HepG2 (cell line): Measurements from ENCODE around the gene UBP1. TPM values are rescaled to one million over a fixed set of nuclear protein-coding genes. Genes with fewer than 3 reads are reported as not detected.
A peak's percentile ranks its signal among the peaks of the same experiment; 100 is the strongest.

Experiments
- BRCA1 ChIP-seq: sonication (generic); formaldehyde crosslinking; IDR thresholded peaks from 2 replicates; pipeline ENCODE4 v1.4.0; 2020; ENCODE audit warnings: missing genetic modification reagents
- DNMT1 ChIP-seq: sonication (generic); formaldehyde crosslinking; IDR thresholded peaks from 2 replicates; pipeline ENCODE4 v1.5.1; 2020; ENCODE audit warnings: mild to moderate bottlenecking, missing genetic modification reagents
- FOXA1 ChIP-seq, 2 experiments: fragments of 450-650 bp in 1 of 2; sonication (generic) in 1 of 2; formaldehyde crosslinking in 1 of 2; IDR thresholded peaks; 2 replicates each; pipeline versions ENCODE4 v1.4.0 to v1.6.1; 2016 to 2020; ENCODE audit warnings: missing genetic modification reagents in 1 of 2
- GLI4 ChIP-seq: sonication (generic); formaldehyde crosslinking; IDR thresholded peaks from 2 replicates; pipeline ENCODE4 v1.5.1; 2020; ENCODE audit warnings: missing genetic modification reagents, mild to moderate bottlenecking, moderate library complexity, borderline replicate concordance
- HDAC6 ChIP-seq: fragments of 200-600 bp; sonication (generic); IDR thresholded peaks from 2 replicates; pipeline ENCODE4 v1.7.0; 2017; ENCODE audit warnings: mild to moderate bottlenecking, antibody characterized with exemption, low read length, low read depth
- IRX3 ChIP-seq: sonication (generic); formaldehyde crosslinking; IDR thresholded peaks from 2 replicates; pipeline ENCODE4 v1.8.1; 2023; ENCODE audit warnings: mild to moderate bottlenecking, low read depth, missing genetic modification reagents, borderline replicate concordance
- ISL2 ChIP-seq: sonication (generic); formaldehyde crosslinking; IDR thresholded peaks from 2 replicates; pipeline ENCODE4 v1.5.0; 2020; ENCODE audit warnings: missing genetic modification reagents
- KLF12 ChIP-seq: sonication (generic); formaldehyde crosslinking; IDR thresholded peaks from 2 replicates; pipeline ENCODE4 v1.4.0; 2020; ENCODE audit warnings: missing genetic modification reagents, borderline replicate concordance
- KMT2B ChIP-seq: IDR thresholded peaks from 2 replicates; pipeline ENCODE4 v1.6.1; 2016; ENCODE audit warnings: missing genetic modification reagents, missing compliant biosample characterization
- NBN ChIP-seq: fragments of 450-650 bp; conservative IDR thresholded peaks from 2 replicates; pipeline ENCODE4 v1.6.1; 2017
- NFYC ChIP-seq: IDR thresholded peaks from 2 replicates; pipeline ENCODE4 v1.6.1; 2016; ENCODE audit warnings: missing genetic modification reagents, missing compliant biosample characterization
- SNAI1 ChIP-seq: sonication (generic); formaldehyde crosslinking; IDR thresholded peaks from 2 replicates; pipeline ENCODE4 v1.5.0; 2020; ENCODE audit warnings: mild to moderate bottlenecking, missing genetic modification reagents, borderline replicate concordance
- ZBTB8A ChIP-seq: sonication (generic); formaldehyde crosslinking; IDR thresholded peaks from 2 replicates; pipeline ENCODE4 v1.4.0; 2020; ENCODE audit warnings: mild to moderate bottlenecking, low read depth, missing genetic modification reagents, borderline replicate concordance
- ZNF292 ChIP-seq: sonication (generic); formaldehyde crosslinking; IDR thresholded peaks from 2 replicates; pipeline ENCODE4 v1.8.1; 2022; ENCODE audit warnings: mild to moderate bottlenecking, low read depth, missing genetic modification reagents, borderline replicate concordance
- ZNF296 ChIP-seq: sonication (generic); formaldehyde crosslinking; conservative IDR thresholded peaks from 2 replicates; pipeline ENCODE4 v1.5.0; 2020; ENCODE audit warnings: mild to moderate bottlenecking, missing genetic modification reagents
- ZNF350 ChIP-seq: sonication (generic); formaldehyde crosslinking; IDR thresholded peaks from 2 replicates; pipeline ENCODE4 v1.4.0; 2020; ENCODE audit warnings: mild to moderate bottlenecking, low read depth, missing genetic modification reagents, borderline replicate concordance
- ZNF607 ChIP-seq: sonication (generic); formaldehyde crosslinking; IDR thresholded peaks from 2 replicates; pipeline ENCODE4 v1.5.1; 2020; ENCODE audit warnings: missing genetic modification reagents, mild to moderate bottlenecking, borderline replicate concordance
- ZNF775 ChIP-seq: sonication (generic); formaldehyde crosslinking; IDR thresholded peaks from 2 replicates; pipeline ENCODE4 v1.4.0; 2020; ENCODE audit warnings: missing genetic modification reagents, mild to moderate bottlenecking, moderate library complexity, borderline replicate concordance
- ZSCAN31 ChIP-seq: sonication (generic); formaldehyde crosslinking; IDR thresholded peaks from 2 replicates; pipeline ENCODE4 v1.5.0; 2020; ENCODE audit warnings: low read depth, mild to moderate bottlenecking, missing genetic modification reagents
- ZSCAN9 ChIP-seq: IDR thresholded peaks from 2 replicates; pipeline ENCODE4 v1.6.1; 2016; ENCODE audit warnings: borderline replicate concordance
- polyA plus RNA-seq, 8 experiments: library from polyadenylated mRNA; depleted of rRNA in 3 of 8; stranded (reverse) in 7 of 8; unstranded in 1 of 8; fragments of >200 nt; fragmentation: Illumina TruSeq in 4 of 8; extraction: Trizol in 4 of 8; gene quantifications; 2 replicates each; pipeline versions ENCODE4 v1.2.1 to v1.2.3, GENCODE V29; 2011 to 2016; ENCODE audit warnings: low read depth in 4 of 8, missing spikeins in 1 of 8, mixed read lengths in 1 of 8; ENCODE audit not compliant: insufficient read depth in 1 of 8
- total RNA-seq, 5 experiments: library from RNA; depleted of rRNA; stranded (reverse); fragments of >200 nt; fragmentation: Illumina TruSeq; extraction: Trizol; gene quantifications; 2 replicates each; pipeline ENCODE4 v1.2.3, GENCODE V29; 2016; ENCODE audit warnings: low read depth in 1 of 5
- TF ChIP-seq, protein P1 (sequence below): sonication (generic); formaldehyde crosslinking; IDR thresholded peaks from 2 replicates; pipeline ENCODE4 v1.4.0; 2020; ENCODE audit warnings: missing genetic modification reagents, borderline replicate concordance
- TF ChIP-seq, protein P2 (sequence below): IDR thresholded peaks from 2 replicates; pipeline ENCODE4 v1.6.1; 2012; ENCODE audit warnings: inconsistent platforms
- TF ChIP-seq, protein P3 (sequence below): sonication (generic); formaldehyde crosslinking; IDR thresholded peaks from 2 replicates; pipeline ENCODE4 v1.8.0; 2022; ENCODE audit warnings: missing genetic modification reagents, mild to moderate bottlenecking, borderline replicate concordance
- TF ChIP-seq, protein P4 (sequence below): sonication (generic); formaldehyde crosslinking; IDR thresholded peaks from 2 replicates; pipeline ENCODE4 v1.5.0; 2020; ENCODE audit warnings: mild to moderate bottlenecking, low read depth, missing genetic modification reagents, borderline replicate concordance
- TF ChIP-seq, protein P5 (sequence below): sonication (generic); formaldehyde crosslinking; IDR thresholded peaks from 2 replicates; pipeline ENCODE4 v1.8.1; 2023; ENCODE audit warnings: mild to moderate bottlenecking, missing genetic modification reagents, borderline replicate concordance

Gene UBP1
- total and polyA plus RNA-seq, 2 of the 13 experiments (the other 11 are each of a cell fraction or from before 2014, with no cell fraction given) = 48.3 to 79.9 TPM

DNA sequence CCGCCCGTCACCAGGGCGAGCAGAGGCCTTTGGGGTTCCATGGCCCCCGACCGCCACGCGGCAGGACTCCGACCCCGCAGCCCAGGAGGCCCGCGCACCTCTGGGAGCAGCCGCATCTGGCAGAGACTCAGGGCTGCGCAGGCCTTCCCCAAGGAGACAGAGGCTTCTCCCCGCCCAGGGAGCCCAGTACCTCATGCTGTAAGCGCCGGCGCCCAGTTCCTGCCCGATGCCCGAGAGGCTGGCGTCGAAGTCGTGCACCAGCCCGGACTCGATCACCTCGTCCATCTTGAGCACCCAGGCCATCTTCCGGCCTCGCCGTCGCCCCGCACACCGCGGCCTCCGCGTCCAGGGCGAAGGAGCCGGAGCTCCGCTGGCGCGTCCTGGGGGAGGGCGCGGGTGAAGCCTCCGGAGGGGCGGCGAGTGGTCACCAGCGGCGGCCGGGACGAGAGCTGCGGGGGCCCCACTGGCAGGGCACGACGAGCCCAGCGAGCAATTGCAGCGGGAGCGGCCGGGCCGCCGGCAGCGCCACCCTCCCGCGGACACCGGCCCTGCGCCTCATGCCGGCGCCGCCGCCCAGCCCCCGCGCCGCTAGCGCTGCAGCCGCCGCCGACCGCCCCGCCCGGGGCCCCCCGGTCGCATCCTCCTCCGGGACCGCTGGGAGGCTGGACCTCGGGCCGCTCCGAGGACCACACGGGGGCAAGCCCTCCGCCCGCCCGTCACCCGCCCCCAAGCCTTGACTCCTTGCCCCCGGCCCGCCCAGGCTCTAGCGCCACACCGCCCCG, 468 bp downstream of the UBP1 start (continued):
- TF ChIP-seq SNAI1 (CRISPR knock-in tag) = no peak
- no peak for TF ChIP-seq BRCA1
- TF ChIP-seq ZNF775 (CRISPR knock-in tag) = no peak
- TF ChIP-seq, protein P1, sequence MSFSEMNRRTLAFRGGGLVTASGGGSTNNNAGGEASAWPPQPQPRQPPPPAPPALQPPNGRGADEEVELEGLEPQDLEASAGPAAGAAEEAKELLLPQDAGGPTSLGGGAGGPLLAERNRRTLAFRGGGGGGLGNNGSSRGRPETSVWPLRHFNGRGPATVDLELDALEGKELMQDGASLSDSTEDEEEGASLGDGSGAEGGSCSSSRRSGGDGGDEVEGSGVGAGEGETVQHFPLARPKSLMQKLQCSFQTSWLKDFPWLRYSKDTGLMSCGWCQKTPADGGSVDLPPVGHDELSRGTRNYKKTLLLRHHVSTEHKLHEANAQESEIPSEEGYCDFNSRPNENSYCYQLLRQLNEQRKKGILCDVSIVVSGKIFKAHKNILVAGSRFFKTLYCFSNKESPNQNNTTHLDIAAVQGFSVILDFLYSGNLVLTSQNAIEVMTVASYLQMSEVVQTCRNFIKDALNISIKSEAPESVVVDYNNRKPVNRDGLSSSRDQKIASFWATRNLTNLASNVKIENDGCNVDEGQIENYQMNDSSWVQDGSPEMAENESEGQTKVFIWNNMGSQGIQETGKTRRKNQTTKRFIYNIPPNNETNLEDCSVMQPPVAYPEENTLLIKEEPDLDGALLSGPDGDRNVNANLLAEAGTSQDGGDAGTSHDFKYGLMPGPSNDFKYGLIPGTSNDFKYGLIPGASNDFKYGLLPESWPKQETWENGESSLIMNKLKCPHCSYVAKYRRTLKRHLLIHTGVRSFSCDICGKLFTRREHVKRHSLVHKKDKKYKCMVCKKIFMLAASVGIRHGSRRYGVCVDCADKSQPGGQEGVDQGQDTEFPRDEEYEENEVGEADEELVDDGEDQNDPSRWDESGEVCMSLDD (CRISPR knock-in tag) = no peak; the same call in 1 of the 2 replicates
- TF ChIP-seq, protein P2, sequence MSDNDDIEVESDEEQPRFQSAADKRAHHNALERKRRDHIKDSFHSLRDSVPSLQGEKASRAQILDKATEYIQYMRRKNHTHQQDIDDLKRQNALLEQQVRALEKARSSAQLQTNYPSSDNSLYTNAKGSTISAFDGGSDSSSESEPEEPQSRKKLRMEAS = peak; percentile 39; the same call in 1 of the 2 replicates
- no peak for TF ChIP-seq ZBTB8A
- TF ChIP-seq NFYC (CRISPR knock-in tag) = 0 out of 2 replicates have a peak, but pooled peaks have one; percentile 29
- TF ChIP-seq HDAC6 = no peak
- no peak for TF ChIP-seq ZSCAN9 (CRISPR knock-in tag)
- TF ChIP-seq KMT2B = no peak
- peak; percentile 23; the same call in 1 of the 2 replicates for TF ChIP-seq ISL2 (CRISPR knock-in tag)
- TF ChIP-seq ZNF607 = 0 out of 2 replicates have a peak, but pooled peaks have one; percentile 15
- no peak for TF ChIP-seq ZNF296 (CRISPR knock-in tag)
- TF ChIP-seq, protein P3, sequence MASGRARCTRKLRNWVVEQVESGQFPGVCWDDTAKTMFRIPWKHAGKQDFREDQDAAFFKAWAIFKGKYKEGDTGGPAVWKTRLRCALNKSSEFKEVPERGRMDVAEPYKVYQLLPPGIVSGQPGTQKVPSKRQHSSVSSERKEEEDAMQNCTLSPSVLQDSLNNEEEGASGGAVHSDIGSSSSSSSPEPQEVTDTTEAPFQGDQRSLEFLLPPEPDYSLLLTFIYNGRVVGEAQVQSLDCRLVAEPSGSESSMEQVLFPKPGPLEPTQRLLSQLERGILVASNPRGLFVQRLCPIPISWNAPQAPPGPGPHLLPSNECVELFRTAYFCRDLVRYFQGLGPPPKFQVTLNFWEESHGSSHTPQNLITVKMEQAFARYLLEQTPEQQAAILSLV (CRISPR knock-in tag) = no peak
- TF ChIP-seq GLI4 (CRISPR knock-in tag) = peak; percentile 75; the same call in 1 of the 2 replicates
- TF ChIP-seq DNMT1 (CRISPR knock-in tag) = 0 out of 2 replicates have a peak, but pooled peaks have one; percentile 41
- TF ChIP-seq FOXA1 (IDR thresholded peaks at IDR 0.05) = no peak
- no peak for TF ChIP-seq FOXA1 (CRISPR knock-in tag; IDR thresholded peaks at IDR 0.05)
- peak; percentile 50; the same call in 1 of the 2 replicates for TF ChIP-seq ZNF292 (CRISPR knock-in tag)
- TF ChIP-seq NBN = no peak
- no peak for TF ChIP-seq KLF12
- peak; percentile 80; the same call in 1 of the 2 replicates for TF ChIP-seq ZSCAN31 (CRISPR knock-in tag)
- no peak for TF ChIP-seq IRX3
- TF ChIP-seq, protein P4, sequence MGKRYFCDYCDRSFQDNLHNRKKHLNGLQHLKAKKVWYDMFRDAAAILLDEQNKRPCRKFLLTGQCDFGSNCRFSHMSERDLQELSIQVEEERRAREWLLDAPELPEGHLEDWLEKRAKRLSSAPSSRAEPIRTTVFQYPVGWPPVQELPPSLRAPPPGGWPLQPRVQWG (CRISPR knock-in tag) = no peak
- 0 out of 2 replicates have a peak, but pooled peaks have one; percentile 60 for TF ChIP-seq ZNF350 (CRISPR knock-in tag)
- TF ChIP-seq, protein P5, sequence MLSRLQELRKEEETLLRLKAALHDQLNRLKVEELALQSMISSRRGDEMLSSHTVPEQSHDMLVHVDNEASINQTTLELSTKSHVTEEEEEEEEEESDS (CRISPR knock-in tag) = no peak
